Pancreas (tissue), 10 donors: ENCODE results near the gene PDGFC. TPM values are rescaled to one million over a fixed set of nuclear protein-coding genes. Genes with fewer than 3 reads are reported as not detected.
A peak's percentile ranks its signal among the peaks of the same experiment; 100 is the strongest.

Experiments
- ATAC-seq, 4 donors: fragments of 200-7000 bp; cut with Tn5 transposase; one replicate each; pipeline versions ENCODE4 v1.8.0 to v1.9.1; 2020; ENCODE audit warnings: mild to moderate bottlenecking in 4 of 4, moderate library complexity in 4 of 4
- DNase-seq, 6 donors: peaks; one replicate each; pipeline ENCODE4 v3.0.0-alpha.2; 2020
- FAIRE-seq: peaks from 2 replicates; lab custom pipeline; 2012; peaks lifted over from hg19 to GRCh38; lab: Jason Lieb, UNC
- H3K27ac ChIP-seq, 4 donors: fragments of 200-600 bp; sonication (generic); 1 replicate in 3 of 4; 2 replicates in 1 of 4; pipeline versions ENCODE4 v1.5.0 to v1.8.0; 2020
- H3K27me3 ChIP-seq, 4 donors: fragments of 200-600 bp; one replicate each; pipeline ENCODE4 v1.8.0; 2021
- H3K36me3 ChIP-seq, 3 donors: fragments of 200-600 bp; sonication (generic) in 1 of 3; one replicate each; pipeline versions ENCODE4 v1.5.0 to v1.8.0; 2020 to 2021
- H3K4me1 ChIP-seq, 3 donors: fragments of 200-600 bp; one replicate each; pipeline ENCODE4 v1.8.0; 2021
- H3K4me3 ChIP-seq, 4 donors: fragments of 200-600 bp; sonication (generic) in 2 of 4; one replicate each; pipeline versions ENCODE4 v1.5.0 to v1.8.0; 2020 to 2021
- H3K9me3 ChIP-seq, 4 donors: fragments of 200-600 bp; one replicate each; pipeline ENCODE4 v1.8.0; 2021
- WGBS, 2 donors: extraction: QIAGEN DNeasy Blood & Tissue Kit; methylation state at CpG; one replicate each; pipeline ENCODE4 v1.1.7; 2013; 5-methylcytosine and 5-hydroxymethylcytosine counted together
- intact Hi-C, 3 donors: fragments of 100-400 bp; cut with DNase I; formaldehyde crosslinking; loops; one replicate each; pipeline versions ENCODE4 v1.11.1 to v1.14.2; 2022
- polyA plus RNA-seq, 2 donors: library from polyadenylated mRNA; stranded (reverse); fragments of 200-250 nt; gene quantifications; one replicate each; pipeline ENCODE4 v1.2.3, GENCODE V29; 2013
- total RNA-seq, 6 donors: library from RNA; stranded (reverse); fragmentation: NEBNext Ultra II Directional in 4 of 6; extraction: Animal tissue kit (Norgen Biotek cat#: 25700) in 4 of 6; gene quantifications; one replicate each; pipeline versions ENCODE4 v1.2.1 to v1.2.4, GENCODE V29; 2021 to 2023
- TF ChIP-seq, protein P1 (sequence below), 4 donors: fragments of 200-600 bp; sonication (generic) in 3 of 4; IDR thresholded peaks; one replicate each; pipeline versions ENCODE4 v1.5.0 to v1.8.0; 2021; ENCODE audit warnings: antibody characterized with exemption in 4 of 4
- donor health status: healthy with polysubstance abuse.
- donor health status: DM: no; HTN: no; CAD: no; lungs with moderate emphysema.
- donor health status: DM: no; HTN: no; CAD: no.
- donor health status: control.
- donor health status: control.
- donor health status: Bipolar disorder and iron deficiency.
- donor health status: DM: yes; HTN: yes; CAD: no.
- donor health status: DM: no; HTN: no; CAD: no.
- donor health status: DM: no; HTN: no; CAD: no.
- donor health status: DM: yes; HTN: yes; CAD: no.

Gene PDGFC
- total and polyA plus RNA-seq, 8 donors, result 4.3 to 32.9 (median 12.9) TPM

DNA sequence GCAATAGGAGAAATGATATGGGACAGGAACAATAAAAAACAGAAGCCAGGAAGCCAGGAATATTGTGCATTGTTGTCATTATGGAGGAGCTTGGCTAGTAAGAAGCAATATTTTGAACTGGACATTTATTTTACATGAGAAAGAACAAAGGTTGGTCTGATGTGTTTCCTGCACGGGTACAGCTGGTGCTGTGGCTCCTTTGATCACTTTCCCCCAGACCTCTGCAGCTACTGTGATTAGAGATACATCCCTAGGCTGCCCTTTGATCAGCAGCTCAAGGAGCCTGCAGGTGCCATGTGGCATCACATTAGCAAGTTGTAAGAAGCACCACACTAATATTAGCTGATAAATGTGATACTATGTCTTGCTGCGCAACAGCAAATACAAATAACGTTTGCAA, 2.5 kb downstream of the PDGFC start:
- Histone ChIP-seq H3K4me3 (peak overlapping the region in 2 of 4 donors; percentile 69 to 77), H3K9me3 (no peaks in the 10 kb centered on the region), H3K4me1 (peaks cover 3 to 34% (median 6%) of the 10 kb centered on the region in 3 donors), H3K27me3 (no peaks in the 10 kb centered on the region), H3K36me3 (no peaks in the 10 kb centered on the region), H3K27ac (peak overlapping the region in 2 of 4 donors; percentile 30 to 98)
- DNase-seq, result no peak
- no peak for ATAC-seq
- WGBS, 2 donors, result 34 to 44% methylated on average over 3 of the region's 3 CpGs
- FAIRE-seq, result no peak
- TF ChIP-seq, protein P1, sequence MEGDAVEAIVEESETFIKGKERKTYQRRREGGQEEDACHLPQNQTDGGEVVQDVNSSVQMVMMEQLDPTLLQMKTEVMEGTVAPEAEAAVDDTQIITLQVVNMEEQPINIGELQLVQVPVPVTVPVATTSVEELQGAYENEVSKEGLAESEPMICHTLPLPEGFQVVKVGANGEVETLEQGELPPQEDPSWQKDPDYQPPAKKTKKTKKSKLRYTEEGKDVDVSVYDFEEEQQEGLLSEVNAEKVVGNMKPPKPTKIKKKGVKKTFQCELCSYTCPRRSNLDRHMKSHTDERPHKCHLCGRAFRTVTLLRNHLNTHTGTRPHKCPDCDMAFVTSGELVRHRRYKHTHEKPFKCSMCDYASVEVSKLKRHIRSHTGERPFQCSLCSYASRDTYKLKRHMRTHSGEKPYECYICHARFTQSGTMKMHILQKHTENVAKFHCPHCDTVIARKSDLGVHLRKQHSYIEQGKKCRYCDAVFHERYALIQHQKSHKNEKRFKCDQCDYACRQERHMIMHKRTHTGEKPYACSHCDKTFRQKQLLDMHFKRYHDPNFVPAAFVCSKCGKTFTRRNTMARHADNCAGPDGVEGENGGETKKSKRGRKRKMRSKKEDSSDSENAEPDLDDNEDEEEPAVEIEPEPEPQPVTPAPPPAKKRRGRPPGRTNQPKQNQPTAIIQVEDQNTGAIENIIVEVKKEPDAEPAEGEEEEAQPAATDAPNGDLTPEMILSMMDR (IDR thresholded peaks at IDR 0.05), result no peak
- intact Hi-C loops, result no loop called here

DNA sequence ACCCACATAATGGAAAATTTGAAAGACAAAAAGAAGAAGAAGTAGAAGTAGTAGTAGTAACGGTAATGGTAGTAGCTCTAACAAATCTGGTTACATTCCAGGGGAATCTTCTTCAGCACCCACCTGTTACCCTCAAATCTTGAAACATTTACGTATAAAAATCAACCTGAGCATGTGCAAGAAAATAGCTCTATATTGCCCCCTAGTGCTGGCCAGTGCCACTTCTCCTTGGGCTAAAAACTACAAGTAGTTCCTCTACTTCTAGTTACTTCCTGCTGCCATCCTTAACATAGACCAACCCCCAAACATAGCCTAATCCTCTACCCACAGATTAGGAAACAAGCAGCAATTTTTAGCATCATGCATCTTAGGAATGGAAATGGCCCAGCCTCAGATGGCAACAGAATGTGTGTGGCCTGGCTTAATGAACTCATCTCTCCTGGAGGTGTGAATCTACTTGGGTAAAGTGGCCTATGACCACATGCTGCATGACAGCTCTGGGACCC, 3.1 kb downstream of the PDGFC start:
- Histone ChIP-seq H3K27ac (peak overlapping the region in 2 of 4 donors; percentile 30 to 98), H3K4me3 (peak overlapping the region in 3 of 4 donors; percentile 1 to 77 (median 69)), H3K9me3 (no peaks in the 10 kb centered on the region), H3K27me3 (no peaks in the 10 kb centered on the region), H3K36me3 (no peaks in the 10 kb centered on the region), H3K4me1 (peaks cover 3 to 34% (median 6%) of the 10 kb centered on the region in 3 donors)
- no peak for FAIRE-seq
- peak; percentile 36 to 62 (median 52) for ATAC-seq
- 3 to 6% methylated on average over 2 of the region's 2 CpGs for WGBS, 2 donors
- TF ChIP-seq, protein P1 (IDR thresholded peaks at IDR 0.05), result peak; percentile 63 to 82 (median 70)
- peak in 5 of 6 donors; percentile 53 to 75 (median 63) for DNase-seq
- intact Hi-C loops, result no loop called here

DNA sequence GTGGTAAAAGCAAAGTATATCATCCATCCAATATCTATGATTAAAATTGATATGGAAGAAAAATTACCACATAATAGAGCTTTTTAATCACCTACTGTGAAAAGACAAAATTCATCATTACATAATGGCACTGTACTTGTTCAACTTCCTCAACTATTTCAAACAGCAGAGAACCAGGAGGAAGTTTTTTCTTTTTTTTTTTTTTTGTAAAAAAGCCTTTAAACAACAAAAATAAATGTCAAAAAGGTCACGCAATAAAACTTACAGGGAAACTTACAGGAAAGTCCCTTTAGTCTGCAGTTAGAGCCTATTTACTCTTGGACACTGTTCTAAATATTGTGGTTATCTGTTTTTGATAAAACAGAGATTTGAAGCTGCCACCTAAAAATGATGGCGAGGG, 4.8 kb downstream of the PDGFC start:
- peaks cover 3 to 32% (median 6%) of the 10 kb centered on the region in 3 donors for H3K4me1 ChIP-seq
- H3K27me3 ChIP-seq, result no peaks in the 10 kb centered on the region
- FAIRE-seq, result no peak
- H3K4me3 ChIP-seq, result no peak overlapping the region
- WGBS, 2 donors, result 20 to 26% methylated on average over 2 of the region's 2 CpGs
- no peaks in the 10 kb centered on the region for H3K36me3 ChIP-seq
- DNase-seq, result no peak
- H3K9me3 ChIP-seq, result no peaks in the 10 kb centered on the region
- peak overlapping the region in 2 of 4 donors; percentile 14 to 30 for H3K27ac ChIP-seq
- no peak for ATAC-seq
- TF ChIP-seq, protein P1 (IDR thresholded peaks at IDR 0.05), result no peak
- intact Hi-C loops, result no loop called here

DNA sequence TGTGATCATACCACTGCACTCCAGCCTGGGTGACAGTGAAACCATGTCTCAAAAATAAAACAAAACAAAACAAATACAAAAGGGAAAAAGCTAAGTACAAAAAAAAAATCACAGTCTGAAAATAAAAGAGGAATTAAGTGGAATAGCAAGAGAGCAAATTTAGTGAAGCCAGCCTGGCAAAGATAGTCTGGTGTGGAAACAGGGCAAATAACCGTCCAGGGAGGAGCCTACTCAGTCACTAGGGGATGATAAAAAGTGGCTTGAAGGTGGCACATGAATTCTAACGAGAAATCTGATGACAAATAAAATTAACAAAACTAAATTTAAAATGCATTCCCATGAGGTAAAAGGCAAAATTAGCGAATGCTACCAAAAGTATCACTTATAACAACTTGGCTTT, 8.2 kb downstream of the PDGFC start:
- intact Hi-C loops, result no loop called here
- TF ChIP-seq, protein P1 (IDR thresholded peaks at IDR 0.05), result no peak
- H3K4me1 ChIP-seq, result peaks cover 0 to 25% (median 10%) of the 10 kb centered on the region in 3 donors

DNA sequence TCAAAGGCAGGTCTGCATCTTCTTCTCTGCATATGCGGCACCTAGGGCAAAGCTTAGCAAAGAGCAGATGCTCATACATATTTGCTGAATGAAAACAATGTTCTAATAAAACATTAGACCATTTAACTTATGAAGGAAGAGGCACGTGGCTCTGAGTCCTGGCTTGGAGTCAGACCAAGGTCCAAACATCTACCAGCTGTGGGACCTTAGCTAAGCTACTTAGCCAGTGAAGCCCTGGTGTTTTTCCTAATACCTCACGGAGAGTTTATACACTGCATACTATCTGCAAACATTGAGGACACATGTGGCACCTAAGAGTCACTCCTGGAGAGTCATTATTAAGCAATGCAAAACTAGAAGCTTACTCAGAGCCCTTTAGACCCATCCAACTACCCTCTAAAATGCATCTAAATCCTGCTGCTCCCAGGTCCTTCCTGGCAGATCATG, 9.0 kb downstream of the PDGFC start:
- 28 to 32% methylated on average over 3 of the region's 3 CpGs for whole genome bisulfite sequencing, 2 donors
- FAIRE-seq, result no peak

More for the DNA sequence above, 8.2 kb downstream of the PDGFC start:
- H3K4me3 ChIP-seq, result no peak overlapping the region
- no peak overlapping the region for H3K27ac ChIP-seq
- FAIRE-seq, result no peak
- WGBS, 2 donors, result 79 to 83% methylated on average over 3 of the region's 3 CpGs
- no peak for ATAC-seq
- no peaks in the 10 kb centered on the region for H3K9me3 ChIP-seq
- DNase-seq, result no peak
- H3K27me3 ChIP-seq, result no peaks in the 10 kb centered on the region
- no peaks in the 10 kb centered on the region for H3K36me3 ChIP-seq

More for the DNA sequence above, 9.0 kb downstream of the PDGFC start:
- ATAC-seq (peak; percentile 40 to 74 (median 66)), DNase-seq (peak in 1 of 6 donors; percentile 8)
- peaks cover 0 to 32% (median 14%) of the 10 kb centered on the region in 3 donors for H3K4me1 ChIP-seq
- H3K36me3 ChIP-seq, result no peaks in the 10 kb centered on the region
- TF ChIP-seq, protein P1 (IDR thresholded peaks at IDR 0.05), result no peak
- no peak overlapping the region for H3K27ac ChIP-seq
- H3K9me3 ChIP-seq, result no peaks in the 10 kb centered on the region
- H3K4me3 ChIP-seq, result no peak overlapping the region
- no peaks in the 10 kb centered on the region for H3K27me3 ChIP-seq
- intact Hi-C loops, result no loop called here
